Kidney epithelial cell (primary cell): Measurements from ENCODE around the gene EHD2. TPM values are rescaled to one million over a fixed set of nuclear protein-coding genes. Genes with fewer than 3 reads are reported as not detected.
"Not testable (repeated sequence)": the region's sequence is repeated elsewhere in the genome, so short reads cannot be mapped to it uniquely, and the experiment has no call there.

Experiments
- DNase-seq: peaks from one replicate; pipeline ENCODE4 v3.0.0-alpha.2; 2010; ENCODE audit warnings: low read depth
- H3K27me3 ChIP-seq: 2 replicates; pipeline ENCODE4 v1.6.0; 2011; ENCODE audit warnings: low read length; ENCODE audit not compliant: control insufficient read depth, insufficient read depth
- H3K36me3 ChIP-seq: 2 replicates; pipeline ENCODE4 v1.5.1; 2011; ENCODE audit warnings: low read length; ENCODE audit not compliant: control insufficient read depth, insufficient read depth
- H3K4me3 ChIP-seq: 2 replicates; pipeline ENCODE4 v1.5.1; 2011; ENCODE audit warnings: low read depth, mild to moderate bottlenecking, control low read depth, low read length
- CTCF ChIP-seq: IDR thresholded peaks from 2 replicates; pipeline ENCODE4 v1.5.1; 2011; ENCODE audit warnings: mild to moderate bottlenecking, moderate library complexity, low read length, control low read depth, inconsistent platforms; ENCODE audit not compliant: insufficient read depth, poor library complexity, severe bottlenecking
- total RNA-seq: library from RNA; depleted of rRNA; stranded (reverse); fragments of >200 nt; gene quantifications from 2 replicates; pipeline ENCODE4 v1.2.3, GENCODE V29; 2015

The EHD2 gene
- total RNA-seq, 1 donor from 2014 or later = 32.5 TPM

GRCh38 chr19:47760632-47760999 lies 47.4 kb downstream of the EHD2 start:
- Histone ChIP-seq H3K4me3 (no peak overlapping the region), H3K27me3 (peaks cover under 1% of the 10 kb centered on the region), H3K36me3 (peaks cover 3% of the 10 kb centered on the region)
- DNase-seq = no peak
- TF ChIP-seq CTCF = no peak

GRCh38 chr19:47761566-47761965 lies 48.3 kb downstream of the EHD2 start:
- TF ChIP-seq CTCF = no peak
- DNase-seq = no peak
- no peak overlapping the region for H3K4me3 ChIP-seq
- H3K36me3 ChIP-seq = peaks cover 3% of the 10 kb centered on the region
- peaks cover 4% of the 10 kb centered on the region for H3K27me3 ChIP-seq

GRCh38 chr19:47762151-47762550 lies 48.9 kb downstream of the EHD2 start:
- no peak for TF ChIP-seq CTCF
- no peak for DNase-seq
- Histone ChIP-seq H3K4me3 (no peak overlapping the region), H3K36me3 (peaks cover 3% of the 10 kb centered on the region), H3K27me3 (peaks cover 4% of the 10 kb centered on the region)

- no peaks in the 10 kb centered on the region for H3K36me3 ChIP-seq
- no peak for DNase-seq
- no peak overlapping the region for H3K4me3 ChIP-seq
- no peak for TF ChIP-seq CTCF
- peaks cover 4% of the 10 kb centered on the region for H3K27me3 ChIP-seq
These were observed 49.5 kb downstream of the EHD2 start for GRCh38 chr19:47762615-47763308.

- DNase-seq, H3K27me3 ChIP-seq, H3K36me3 ChIP-seq, H3K4me3 ChIP-seq: not testable (repeated sequence)
These were observed 51.5 kb downstream of the EHD2 start for GRCh38 chr19:47764705-47765104.

GRCh38 chr19:47765523-47766358 lies 52.5 kb downstream of the EHD2 start:
- H3K27me3 ChIP-seq = peaks cover 8% of the 10 kb centered on the region
- no peak overlapping the region for H3K4me3 ChIP-seq
- TF ChIP-seq CTCF = peak; percentile 91
- H3K36me3 ChIP-seq = no peaks in the 10 kb centered on the region
- DNase-seq = no peak
